Bronchial epithelial cell (primary cell): ENCODE data around the gene PAGR1. TPM values are rescaled to one million over a fixed set of nuclear protein-coding genes. Genes with fewer than 3 reads are reported as not detected.
"Not testable (repeated sequence)": the region's sequence is repeated elsewhere in the genome, so short reads cannot be mapped to it uniquely, and the experiment has no call there.

ENCODE experiments used
- DNase-seq: peaks from one replicate; pipeline ENCODE4 v3.0.0-alpha.2; 2010; ENCODE audit warnings: low read depth
- FAIRE-seq: peaks from 2 replicates; lab custom pipeline; 2011; peaks lifted over from hg19 to GRCh38; lab: Jason Lieb, UNC
- H3K27me3 ChIP-seq: 2 replicates; pipeline ENCODE4 v1.5.1; 2011; ENCODE audit warnings: low read length; ENCODE audit not compliant: control insufficient read depth, insufficient read depth
- H3K36me3 ChIP-seq: 2 replicates; pipeline ENCODE4 v1.5.1; 2011; ENCODE audit warnings: low read length; ENCODE audit not compliant: control insufficient read depth, insufficient read depth
- H3K4me3 ChIP-seq: 2 replicates; pipeline ENCODE4 v1.5.1; 2011; ENCODE audit warnings: mild to moderate bottlenecking, low read depth, low read length, control low read depth
- CTCF ChIP-seq: IDR thresholded peaks from 2 replicates; pipeline ENCODE4 v1.5.1; 2011; ENCODE audit warnings: mild to moderate bottlenecking, moderate library complexity, low read length, control low read depth, inconsistent platforms; ENCODE audit not compliant: insufficient read depth, severe bottlenecking
- total RNA-seq: library from RNA; depleted of rRNA; stranded (reverse); fragments of >200 nt; gene quantifications from 2 replicates; pipeline ENCODE4 v1.2.1, GENCODE V29; 2014

The PAGR1 gene
- total RNA-seq, 1 donor from 2014 or later, result 24.7 TPM

DNA sequence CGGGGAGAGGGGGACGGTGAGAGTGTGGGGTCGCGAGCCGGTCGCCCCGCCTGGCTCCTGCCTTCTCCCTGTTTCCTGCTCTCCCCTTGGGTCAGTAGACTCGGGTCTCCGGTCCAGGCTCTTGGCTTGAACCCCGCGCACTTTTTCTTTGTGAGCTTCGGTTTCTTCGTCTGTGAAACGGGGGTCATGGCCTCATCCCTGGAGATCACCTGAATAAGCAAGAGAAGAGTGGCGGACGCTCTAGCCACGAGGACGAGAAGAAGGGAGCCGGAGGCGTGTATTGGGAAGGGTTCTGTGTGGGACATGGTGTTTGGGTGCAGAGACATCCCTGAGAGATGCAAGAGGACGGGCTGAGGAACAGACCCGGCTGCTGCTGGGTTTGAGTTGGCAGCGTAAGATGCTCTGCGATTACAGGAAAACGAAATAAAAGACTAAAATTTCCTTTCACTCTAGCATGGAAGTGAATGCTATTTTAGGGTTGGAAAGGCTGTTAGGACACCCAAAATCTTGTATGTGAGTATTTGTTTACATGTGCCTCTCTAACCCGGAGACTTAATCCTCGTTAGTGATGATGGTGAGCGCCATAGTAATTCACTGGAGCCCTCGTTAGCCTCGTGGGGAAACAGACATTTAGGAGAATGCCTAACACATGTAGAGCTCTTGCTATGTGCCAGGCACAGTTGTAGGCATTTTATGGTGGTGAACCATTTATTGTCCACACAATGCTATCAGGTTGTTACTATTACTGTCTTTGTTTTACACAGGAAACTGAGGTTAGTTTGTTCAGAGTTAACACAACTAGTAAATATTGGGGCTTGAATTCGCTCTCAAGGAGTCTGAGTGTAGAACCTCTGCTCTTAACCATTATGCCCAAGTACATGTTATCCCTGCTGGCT lies 24.8 kb upstream of the PAGR1 start:
- Histone ChIP-seq H3K36me3 (no peaks in the 10 kb centered on the region), H3K27me3 (no peaks in the 10 kb centered on the region), H3K4me3 (peak overlapping the region; percentile 98)
- FAIRE-seq (no peak), DNase-seq (no peak)
- no peak for TF ChIP-seq CTCF

DNA sequence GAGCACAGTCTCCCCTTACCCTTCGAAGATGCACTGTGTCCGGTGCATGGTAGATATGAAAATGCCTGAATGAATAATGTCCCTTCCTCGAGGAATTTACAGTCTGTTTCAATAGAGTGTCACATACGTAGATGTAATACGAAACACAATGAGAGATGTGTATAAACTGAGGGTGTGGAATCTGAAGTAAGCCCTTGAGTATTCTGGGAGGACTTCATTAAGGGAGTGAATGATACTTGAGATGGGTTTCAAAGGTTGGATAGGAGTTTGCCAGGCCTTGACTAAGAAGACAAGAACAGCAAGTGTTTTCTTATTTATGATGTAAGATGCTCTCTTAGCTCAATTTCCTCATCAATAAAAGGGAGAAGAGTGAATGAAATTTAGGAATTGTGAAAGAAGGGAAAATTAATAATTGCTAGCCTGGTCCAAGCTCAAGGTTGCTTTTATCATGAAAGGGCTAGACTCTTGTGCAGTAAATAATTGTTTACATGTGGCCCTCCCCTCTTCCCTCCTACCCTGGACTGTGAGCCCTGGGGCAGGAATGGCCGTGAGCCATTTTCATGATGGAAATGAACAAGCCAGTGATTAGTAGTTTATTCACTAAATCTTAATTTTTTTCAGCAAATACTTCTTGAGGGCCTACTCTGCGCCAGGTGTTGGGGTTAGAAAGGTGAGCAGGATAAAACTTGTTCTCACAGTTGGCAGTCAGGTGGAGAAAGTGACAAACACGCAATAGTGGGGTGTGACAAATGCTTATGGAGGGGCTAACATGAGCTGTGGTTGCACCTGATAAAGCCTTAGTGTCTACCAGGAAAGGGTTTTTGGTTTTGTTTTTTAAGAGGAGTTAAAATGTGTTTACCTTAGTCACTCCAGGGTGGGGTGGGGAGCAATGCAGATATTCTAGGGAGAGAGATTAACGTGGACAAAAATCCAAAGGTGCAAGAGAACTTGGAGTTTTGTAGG lies 23.8 kb upstream of the PAGR1 start:
- no peak for TF ChIP-seq CTCF
- FAIRE-seq, result no peak
- H3K36me3 ChIP-seq, result peaks cover 2% of the 10 kb centered on the region

DNA sequence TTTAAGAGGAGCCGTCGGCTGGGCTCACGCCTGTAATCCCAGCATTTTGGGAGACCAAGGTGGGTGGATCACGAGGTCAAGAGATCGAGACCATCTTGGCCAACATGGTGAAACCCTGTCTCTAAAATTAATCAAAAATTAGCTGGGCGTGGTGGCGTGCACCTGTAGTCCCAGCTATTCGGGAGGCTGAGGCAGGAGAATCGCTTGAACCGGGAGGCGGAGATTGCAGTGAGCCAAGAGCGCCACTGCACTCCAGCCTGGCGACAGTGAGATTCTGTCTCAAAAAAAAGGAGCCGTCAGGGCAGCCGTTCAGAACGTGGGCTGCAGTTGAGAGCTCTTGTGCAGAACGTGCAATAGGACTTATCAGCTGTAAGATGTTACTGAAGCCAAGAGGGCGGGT lies 22.8 kb upstream of the PAGR1 start:
- H3K27me3 ChIP-seq, H3K36me3 ChIP-seq, FAIRE-seq, DNase-seq, H3K4me3 ChIP-seq: not testable (repeated sequence)

More for the DNA sequence above, 23.8 kb upstream of the PAGR1 start:
- DNase-seq, result no peak
- Histone ChIP-seq H3K4me3 (no peak overlapping the region), H3K27me3 (no peaks in the 10 kb centered on the region)

DNA sequence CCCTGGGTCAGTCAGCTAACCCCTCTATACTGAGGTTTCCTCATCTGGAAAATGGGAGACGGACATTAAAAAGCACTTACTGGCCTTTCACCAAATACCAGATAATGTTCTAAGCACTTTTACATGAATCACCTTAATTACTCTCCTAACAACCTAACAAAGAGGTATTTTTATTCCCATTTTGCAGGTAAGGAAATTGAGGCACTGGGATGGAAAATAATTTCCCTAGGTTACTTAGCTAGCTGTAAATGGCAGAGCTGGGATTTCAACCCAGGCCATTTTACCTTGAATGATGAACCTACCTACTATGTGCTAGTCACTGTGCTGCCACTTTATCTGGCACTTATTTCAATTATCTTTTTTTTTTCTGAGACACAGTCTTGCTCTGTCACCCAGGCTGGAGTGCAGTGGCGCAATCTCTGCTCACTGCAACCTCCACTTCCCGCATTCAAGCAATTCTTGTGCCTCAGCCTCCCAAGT lies 21.7 kb upstream of the PAGR1 start:
- H3K36me3 ChIP-seq, result peaks cover 15% of the 10 kb centered on the region
- FAIRE-seq (no peak), DNase-seq (no peak)
- H3K27me3 ChIP-seq, result no peaks in the 10 kb centered on the region
- H3K4me3 ChIP-seq, result no peak overlapping the region
- no peak for TF ChIP-seq CTCF

- Histone ChIP-seq H3K4me3 (no peak overlapping the region), H3K36me3 (peaks cover 16% of the 10 kb centered on the region), H3K27me3 (no peaks in the 10 kb centered on the region)
- TF ChIP-seq CTCF, result no peak
- no peak for FAIRE-seq
- no peak for DNase-seq
These were observed 13.5 kb upstream of the PAGR1 start for GRCh38 chr16:29802416-29802935.
